Measurements from ENCODE around the gene MCTP2.
A peak's percentile ranks its signal among the peaks of the same experiment; 100 is the strongest.

DNA sequence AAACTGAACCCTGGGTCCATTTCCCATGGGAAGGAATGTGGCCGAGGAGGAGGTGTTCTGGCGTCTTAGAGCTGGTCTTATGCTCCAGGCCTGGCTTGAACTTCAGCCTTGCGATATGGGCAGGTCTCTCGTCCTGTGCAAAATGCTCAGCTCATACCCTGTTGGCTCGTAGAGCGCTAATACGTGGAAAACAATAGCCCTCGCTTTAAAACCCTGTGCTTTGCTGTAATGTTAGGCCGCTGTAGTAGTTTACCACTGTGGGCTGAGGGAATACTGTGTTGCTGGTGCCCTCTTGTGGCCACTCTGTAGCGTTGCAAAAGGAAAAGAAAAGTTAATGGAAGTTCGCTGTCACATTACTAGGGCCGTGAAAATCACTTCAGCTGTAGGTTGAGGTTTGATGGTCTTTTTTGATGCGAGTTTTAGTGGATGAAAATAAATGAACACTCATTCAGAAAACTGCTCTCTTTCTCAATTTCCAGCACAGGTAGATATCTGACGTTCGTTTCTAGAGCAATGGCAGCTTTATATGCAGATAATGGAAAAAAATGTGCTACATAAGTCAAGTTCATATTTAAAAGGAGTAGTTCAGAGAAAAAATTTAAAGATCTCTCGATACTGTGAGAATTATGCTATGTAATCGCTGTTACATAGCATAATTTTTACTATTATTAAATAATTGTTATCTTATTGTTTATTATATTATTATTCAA, 92.9 kb downstream of the MCTP2 start:
- TF ChIP-seq POLR2A (IDR thresholded peaks at IDR 0.05; ENCODE audit: control extremely low read depth in 1 of 2, low read depth in 2 of 2, low read length in 2 of 2) (no peak), SIX5 (IDR thresholded peaks at IDR 0.05; ENCODE audit: low read depth, low read length) (no peak), JUN (IDR thresholded peaks at IDR 0.05; ENCODE audit: low read depth, low read length) (no peak), SP4 (IDR thresholded peaks at IDR 0.05; ENCODE audit: low read length) (no peak), EZH2 (IDR thresholded peaks at IDR 0.05; ENCODE audit: low read depth, low read length, severe bottlenecking) (no peak), YY1 (IDR thresholded peaks at IDR 0.05; ENCODE audit: low read depth, low read length) (0 out of 2 replicates have a peak, but pooled peaks have one; percentile 58), POLR2AphosphoS5 (IDR thresholded peaks at IDR 0.05; ENCODE audit: low read depth, low read length) (no peak), NRF1 (IDR thresholded peaks at IDR 0.05; ENCODE audit: low read depth, low read length) (no peak), SIN3A (conservative IDR thresholded peaks at IDR 0.05 in 1 of 2, IDR thresholded peaks at IDR 0.05 in 1 of 2; ENCODE audit: low read depth in 1 of 2, low read length in 2 of 2) (no peak), SUZ12 (IDR thresholded peaks at IDR 0.05; ENCODE audit: low read length) (no peak)
- TF ChIP-seq, protein P1, sequence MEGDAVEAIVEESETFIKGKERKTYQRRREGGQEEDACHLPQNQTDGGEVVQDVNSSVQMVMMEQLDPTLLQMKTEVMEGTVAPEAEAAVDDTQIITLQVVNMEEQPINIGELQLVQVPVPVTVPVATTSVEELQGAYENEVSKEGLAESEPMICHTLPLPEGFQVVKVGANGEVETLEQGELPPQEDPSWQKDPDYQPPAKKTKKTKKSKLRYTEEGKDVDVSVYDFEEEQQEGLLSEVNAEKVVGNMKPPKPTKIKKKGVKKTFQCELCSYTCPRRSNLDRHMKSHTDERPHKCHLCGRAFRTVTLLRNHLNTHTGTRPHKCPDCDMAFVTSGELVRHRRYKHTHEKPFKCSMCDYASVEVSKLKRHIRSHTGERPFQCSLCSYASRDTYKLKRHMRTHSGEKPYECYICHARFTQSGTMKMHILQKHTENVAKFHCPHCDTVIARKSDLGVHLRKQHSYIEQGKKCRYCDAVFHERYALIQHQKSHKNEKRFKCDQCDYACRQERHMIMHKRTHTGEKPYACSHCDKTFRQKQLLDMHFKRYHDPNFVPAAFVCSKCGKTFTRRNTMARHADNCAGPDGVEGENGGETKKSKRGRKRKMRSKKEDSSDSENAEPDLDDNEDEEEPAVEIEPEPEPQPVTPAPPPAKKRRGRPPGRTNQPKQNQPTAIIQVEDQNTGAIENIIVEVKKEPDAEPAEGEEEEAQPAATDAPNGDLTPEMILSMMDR (IDR thresholded peaks at IDR 0.05; ENCODE audit: control extremely low read depth in 1 of 3, insufficient read depth in 1 of 3, low read depth in 1 of 3, low read length in 3 of 3), result peak; percentile 45 to 91 (median 89)
